ENCODE data around the gene C2orf74. TPM values are rescaled to one million over a fixed set of nuclear protein-coding genes. Genes with fewer than 3 reads are reported as not detected.

C2orf74 gene
- total RNA-seq, 6 experiments from 2014 or later: 10.2 to 12.0 (median 10.6) TPM

- Histone ChIP-seq H3K27me3 (no peaks in the 10 kb centered on the region), H3K4me1 (peaks cover 0 to 9% (median under 1%) of the 10 kb centered on the region in 4 donors), H3K36me3 (no peaks in the 10 kb centered on the region), H3K4me3 (no peak overlapping the region), H3K27ac (no peak overlapping the region), H3K9me3 (no peaks in the 10 kb centered on the region)
- ATAC-seq (no peak), DNase-seq (no peak)
- 81% methylated on average over 4 of the region's 4 CpGs for WGBS (ENCODE audit: insufficient coverage, low coverage, low lambda C conversion rate, missing lambda C conversion rate)
- TF ChIP-seq POLR2A (IDR thresholded peaks at IDR 0.05) (no peak), CTCF (IDR thresholded peaks at IDR 0.05) (no peak)
- intact Hi-C loops (cut with DNase I): no loop called here
These were observed 11.1 kb downstream of the C2orf74 start for GRCh38 chr2:61173116-61173515.

DNA sequence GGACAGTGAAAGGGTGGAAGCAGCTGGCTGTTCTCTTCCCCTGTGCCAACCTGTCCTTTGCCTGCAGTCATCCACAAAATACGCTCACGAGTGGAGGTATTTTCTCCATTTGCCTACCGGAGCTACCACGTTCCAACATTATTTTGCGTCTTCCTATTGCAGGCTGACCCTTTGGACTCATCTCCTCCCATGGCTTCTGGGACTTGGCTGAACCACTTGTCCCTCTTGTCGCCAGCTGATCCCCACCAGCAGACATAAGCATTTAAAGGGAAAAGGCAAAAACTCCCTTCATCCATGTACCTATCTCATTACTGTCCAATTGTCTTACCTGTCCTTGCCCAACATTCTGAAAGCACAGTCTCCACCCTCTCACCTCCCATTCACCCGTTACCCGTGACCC lies 13.0 kb downstream of the C2orf74 start:
- intact Hi-C loops (cut with DNase I): no loop called here
- Histone ChIP-seq H3K4me3 (no peak overlapping the region), H3K27ac (peak overlapping the region in 1 of 3 donors; percentile 37), H3K36me3 (no peaks in the 10 kb centered on the region), H3K9me3 (no peaks in the 10 kb centered on the region), H3K4me1 (peaks cover 0 to 23% (median 8%) of the 10 kb centered on the region in 4 donors), H3K27me3 (no peaks in the 10 kb centered on the region)
- DNase-seq (no peak), ATAC-seq (no peak)
- 47% methylated on average over 8 of the region's 8 CpGs for WGBS (ENCODE audit: insufficient coverage, low coverage, low lambda C conversion rate, missing lambda C conversion rate)
- TF ChIP-seq POLR2A (IDR thresholded peaks at IDR 0.05): no peak
- no peak for TF ChIP-seq CTCF (IDR thresholded peaks at IDR 0.05)

DNA sequence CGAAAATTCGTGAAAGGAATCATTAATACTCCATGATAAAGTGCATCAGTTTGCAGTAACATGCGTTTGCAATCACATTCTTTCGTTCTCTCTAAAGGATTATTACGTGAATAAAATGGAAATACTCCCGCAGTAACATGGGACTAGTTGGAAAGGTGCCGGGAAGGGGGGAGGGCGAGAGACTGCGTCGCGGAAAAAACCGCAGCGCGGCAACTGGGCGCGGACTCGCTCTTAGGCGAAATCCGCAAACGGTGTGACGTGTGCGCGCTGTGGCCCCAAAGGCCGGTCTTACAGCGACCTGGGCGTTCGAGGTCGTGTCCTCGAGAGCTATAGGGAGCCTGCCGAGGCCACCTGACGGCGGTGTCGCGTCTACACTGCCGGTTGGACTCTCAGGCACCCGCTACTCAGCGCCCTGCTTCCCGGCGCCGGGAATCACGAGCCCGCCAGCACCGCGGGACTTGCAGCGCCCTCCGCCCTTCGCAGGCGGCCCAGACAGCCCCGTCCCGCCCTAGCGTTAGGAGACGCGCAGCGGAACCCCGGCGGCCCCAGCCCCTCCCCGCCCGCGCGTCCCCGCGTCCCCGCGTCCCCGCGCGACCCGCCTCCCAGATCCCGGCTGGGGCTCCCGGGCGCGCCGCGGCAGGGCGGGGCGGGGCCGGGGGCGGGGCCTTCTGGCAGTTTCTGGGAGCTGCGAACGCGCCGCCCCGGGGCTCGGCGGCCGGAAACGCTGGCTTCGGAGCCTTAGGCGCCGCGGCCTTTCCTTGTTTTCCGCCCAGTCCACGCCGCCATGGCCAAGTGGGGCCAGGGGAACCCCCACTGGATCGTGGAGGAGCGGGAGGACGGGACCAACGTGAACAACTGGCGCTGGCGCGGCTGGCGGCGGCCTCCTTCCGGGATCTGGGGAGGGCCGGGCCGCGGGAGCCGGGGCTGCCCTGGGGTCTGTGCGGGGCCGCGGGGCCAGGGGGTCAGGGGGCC lies 15.1 kb downstream of the C2orf74 start:
- 0% methylated on average over 34 of the region's 111 CpGs for WGBS (ENCODE audit: insufficient coverage, low coverage, low lambda C conversion rate, missing lambda C conversion rate)
- TF ChIP-seq POLR2A (IDR thresholded peaks at IDR 0.05) (peak; percentile 94), CTCF (IDR thresholded peaks at IDR 0.05) (peak in 1 of 4 donors; percentile 17)
- Histone ChIP-seq H3K36me3 (peaks cover 0 to 11% (median under 1%) of the 10 kb centered on the region in 4 donors), H3K27ac (peak overlapping the region; percentile 99 to 100 (median 99)), H3K27me3 (no peaks in the 10 kb centered on the region), H3K4me3 (peak overlapping the region; percentile 71 to 86 (median 83)), H3K9me3 (no peaks in the 10 kb centered on the region), H3K4me1 (peaks cover 0 to 28% (median 8%) of the 10 kb centered on the region in 4 donors)
- ATAC-seq (peak; percentile 89 to 96 (median 92)), DNase-seq (peak; percentile 96 to 97 (median 96))
- intact Hi-C loops (cut with DNase I): no loop called here

DNA sequence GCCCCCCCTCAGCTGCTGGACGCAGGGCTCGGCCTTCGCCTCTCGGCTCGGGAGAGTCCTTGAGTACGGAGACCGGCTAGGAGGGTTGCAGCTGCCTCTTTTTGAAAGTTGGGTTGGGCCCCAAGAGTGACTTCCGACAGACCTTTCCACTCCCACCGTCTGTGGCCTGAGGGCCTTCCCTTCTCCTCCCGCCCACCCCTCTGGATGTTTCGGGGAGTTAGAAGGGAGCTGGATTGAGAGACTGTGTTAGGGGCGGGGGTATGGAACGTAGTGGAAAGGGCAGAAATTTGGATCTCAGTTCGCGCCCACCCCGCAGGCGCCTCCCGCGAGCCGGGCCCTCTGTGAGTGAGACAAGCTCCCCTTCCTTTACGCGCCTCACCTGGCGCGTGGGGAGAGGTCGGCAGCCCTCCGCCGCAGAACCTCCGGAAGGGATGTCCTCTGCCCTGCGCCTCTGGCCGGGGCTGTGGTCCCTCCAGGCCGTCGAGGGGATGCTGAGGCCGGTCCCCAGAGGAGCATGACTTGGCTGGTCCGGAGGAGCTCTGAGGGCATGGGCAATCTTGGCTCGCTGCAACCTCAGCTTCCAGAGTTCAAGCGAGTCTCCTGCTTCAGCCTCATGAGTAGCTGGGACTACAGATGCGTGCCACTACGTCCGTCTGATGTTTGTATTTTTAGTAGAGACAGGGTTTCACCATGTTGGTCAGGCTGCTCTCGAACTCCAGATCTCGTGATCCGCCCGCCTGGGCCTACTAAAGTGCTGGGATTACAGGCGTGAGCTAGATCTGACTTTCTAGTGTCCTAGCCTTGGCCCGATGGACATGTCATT lies 15.9 kb downstream of the C2orf74 start:
- intact Hi-C loops (cut with DNase I): no loop called here
- DNase-seq: peak in 2 of 3 donors; percentile 55 to 66
- Histone ChIP-seq H3K27ac (peak overlapping the region; percentile 99 to 100 (median 99)), H3K4me3 (peak overlapping the region; percentile 71 to 86 (median 83)), H3K36me3 (peaks cover 0 to 20% (median 5%) of the 10 kb centered on the region in 4 donors), H3K4me1 (peaks cover 0 to 28% (median 8%) of the 10 kb centered on the region in 4 donors), H3K27me3 (no peaks in the 10 kb centered on the region), H3K9me3 (no peaks in the 10 kb centered on the region)
- ATAC-seq: peak; percentile 1 to 13 (median 6)
- no peak for TF ChIP-seq CTCF (IDR thresholded peaks at IDR 0.05)
- TF ChIP-seq POLR2A (IDR thresholded peaks at IDR 0.05): no peak
- 20% methylated on average over 22 of the region's 45 CpGs for WGBS (ENCODE audit: insufficient coverage, low coverage, low lambda C conversion rate, missing lambda C conversion rate)
